Effector memory CD4-positive, alpha-beta T cell (primary cell): ENCODE results near the gene MAGI1.

ENCODE experiments used
- DNase-seq, 3 donors: peaks; one replicate each; pipeline ENCODE4 v3.0.0-alpha.2; 2020
- H3K27ac ChIP-seq: 2 replicates; pipeline ENCODE4 v1.7.0; 2013; ENCODE audit warnings: mild to moderate bottlenecking, low read length, moderate library complexity; ENCODE audit not compliant: insufficient read depth, poor library complexity, severe bottlenecking
- H3K27me3 ChIP-seq: replicated peaks from 2 replicates; pipeline ENCODE4 v1.7.0; 2013; ENCODE audit warnings: mild to moderate bottlenecking, low read length; ENCODE audit not compliant: insufficient read depth, control insufficient read depth, poor library complexity, severe bottlenecking
- H3K36me3 ChIP-seq: 2 replicates; pipeline ENCODE4 v1.7.0; 2013; ENCODE audit warnings: mild to moderate bottlenecking, low read length, moderate library complexity; ENCODE audit not compliant: control insufficient read depth, insufficient read depth
- H3K4me1 ChIP-seq: 2 replicates; pipeline ENCODE4 v1.7.0; 2013; ENCODE audit warnings: low read length, mild to moderate bottlenecking; ENCODE audit not compliant: control insufficient read depth, insufficient read depth, poor library complexity, severe bottlenecking
- H3K4me3 ChIP-seq: 2 replicates; pipeline ENCODE4 v1.7.0; 2013; ENCODE audit warnings: low read length, low read depth, mild to moderate bottlenecking; ENCODE audit not compliant: insufficient read depth, poor library complexity, severe bottlenecking
- H3K9me3 ChIP-seq: 2 replicates; pipeline ENCODE4 v1.7.0; 2013; ENCODE audit warnings: mild to moderate bottlenecking, low read length, moderate library complexity; ENCODE audit not compliant: control insufficient read depth

Gene MAGI1

DNA sequence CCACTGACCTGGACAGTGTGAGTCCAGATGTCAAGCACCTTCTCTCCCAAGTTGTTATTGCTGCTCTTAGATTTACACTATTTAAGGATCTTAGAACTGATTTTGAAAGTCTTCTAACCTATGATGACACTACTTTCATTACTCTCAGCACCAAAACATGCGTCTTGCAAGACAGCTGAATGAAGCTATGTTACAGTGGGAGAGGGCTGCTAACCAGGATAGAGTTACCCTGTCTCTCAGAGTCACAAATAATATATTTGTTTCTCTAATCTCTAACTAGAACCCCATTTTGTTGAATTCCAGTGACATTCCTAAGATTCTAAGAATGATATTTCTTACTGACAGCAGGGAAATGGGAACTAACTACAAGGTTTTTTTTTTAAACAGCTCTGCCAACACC lies 455.5 kb downstream of the MAGI1 start:
- Histone ChIP-seq H3K4me3 (no peak overlapping the region), H3K27me3 (no peaks in the 10 kb centered on the region), H3K4me1 (no peaks in the 10 kb centered on the region), H3K36me3 (no peaks in the 10 kb centered on the region), H3K27ac (no peak overlapping the region), H3K9me3 (no peaks in the 10 kb centered on the region)
- no peak for DNase-seq

DNA sequence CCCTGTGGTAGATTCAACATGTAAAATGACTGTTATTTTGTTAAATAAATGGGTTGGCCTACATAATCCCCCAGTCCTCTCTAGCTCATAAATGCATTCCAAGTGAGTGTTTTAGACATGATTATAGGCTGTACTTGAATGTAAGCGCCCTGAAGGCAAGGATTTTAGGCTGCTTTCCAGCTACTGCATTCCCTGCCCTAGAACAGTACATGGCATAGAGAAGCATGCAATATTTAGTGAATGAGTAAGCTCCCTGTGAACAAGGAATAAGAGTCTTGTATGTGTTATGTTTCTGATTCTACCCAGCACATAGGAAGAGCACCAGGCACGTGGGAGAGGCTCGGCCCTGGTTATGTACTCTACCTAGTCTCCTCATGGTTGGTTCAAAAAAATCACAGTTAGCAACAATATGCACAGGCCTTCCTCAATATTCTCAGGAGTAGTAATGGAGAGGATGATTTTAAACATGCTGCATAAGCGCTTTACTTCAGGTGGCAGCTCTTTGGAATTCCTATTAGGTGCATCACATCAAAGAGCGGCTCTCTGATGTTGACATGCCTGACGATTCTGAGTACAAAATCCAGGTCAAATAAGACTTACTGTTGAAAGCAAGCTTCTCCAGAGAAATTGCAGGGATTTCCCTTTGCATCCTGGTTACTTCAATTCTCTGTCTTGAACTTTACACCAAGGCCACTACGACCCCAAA lies 456.6 kb downstream of the MAGI1 start:
- Histone ChIP-seq H3K27ac (no peak overlapping the region), H3K36me3 (no peaks in the 10 kb centered on the region), H3K4me1 (no peaks in the 10 kb centered on the region), H3K4me3 (no peak overlapping the region), H3K9me3 (no peaks in the 10 kb centered on the region), H3K27me3 (no peaks in the 10 kb centered on the region)
- DNase-seq: no peak

DNA sequence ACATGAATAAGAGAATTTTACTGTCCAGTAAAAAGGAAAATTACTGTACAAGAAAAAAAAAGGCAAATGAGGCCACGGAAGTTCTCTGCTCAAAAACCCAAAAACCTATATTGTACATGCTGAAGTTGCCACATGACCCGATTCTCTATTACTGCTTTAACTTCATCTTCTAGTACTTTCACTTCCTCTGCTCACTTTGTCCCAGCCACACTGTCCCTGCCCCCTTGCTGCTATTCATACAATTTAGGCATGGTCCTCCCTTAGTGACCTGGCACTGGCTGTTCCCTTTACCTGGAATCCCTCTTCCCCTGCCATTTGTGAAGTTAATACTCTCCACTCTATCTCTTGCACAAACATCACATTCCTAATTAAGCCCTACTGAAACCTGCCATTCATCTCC lies 457.4 kb downstream of the MAGI1 start:
- H3K36me3 ChIP-seq: no peaks in the 10 kb centered on the region
- no peak overlapping the region for H3K4me3 ChIP-seq
- H3K27me3 ChIP-seq: no peaks in the 10 kb centered on the region
- H3K27ac ChIP-seq: no peak overlapping the region
- no peaks in the 10 kb centered on the region for H3K9me3 ChIP-seq
- DNase-seq: no peak
- no peaks in the 10 kb centered on the region for H3K4me1 ChIP-seq

DNA sequence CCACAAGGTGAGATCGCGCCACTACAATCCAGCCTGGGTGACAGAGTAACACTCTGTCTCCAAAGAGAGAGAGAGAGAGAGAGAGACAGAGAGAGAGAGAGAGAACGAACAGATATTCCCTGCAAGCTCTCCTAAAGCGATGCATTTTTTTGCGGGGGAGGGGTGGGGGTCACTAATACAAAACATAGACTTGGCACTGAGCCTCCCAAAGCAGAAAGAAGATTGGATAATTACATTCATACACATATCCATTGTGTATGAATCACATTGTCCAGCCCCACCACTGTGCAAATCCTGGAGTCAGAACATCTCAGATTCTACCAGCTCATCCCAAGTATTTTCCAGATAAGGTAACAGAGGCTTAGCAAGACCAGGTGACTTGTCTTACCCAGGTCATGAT lies 459.9 kb downstream of the MAGI1 start:
- Histone ChIP-seq H3K36me3 (no peaks in the 10 kb centered on the region), H3K4me3 (no peak overlapping the region), H3K27me3 (no peaks in the 10 kb centered on the region), H3K4me1 (no peaks in the 10 kb centered on the region), H3K27ac (no peak overlapping the region), H3K9me3 (no peaks in the 10 kb centered on the region)
- DNase-seq: no peak

DNA sequence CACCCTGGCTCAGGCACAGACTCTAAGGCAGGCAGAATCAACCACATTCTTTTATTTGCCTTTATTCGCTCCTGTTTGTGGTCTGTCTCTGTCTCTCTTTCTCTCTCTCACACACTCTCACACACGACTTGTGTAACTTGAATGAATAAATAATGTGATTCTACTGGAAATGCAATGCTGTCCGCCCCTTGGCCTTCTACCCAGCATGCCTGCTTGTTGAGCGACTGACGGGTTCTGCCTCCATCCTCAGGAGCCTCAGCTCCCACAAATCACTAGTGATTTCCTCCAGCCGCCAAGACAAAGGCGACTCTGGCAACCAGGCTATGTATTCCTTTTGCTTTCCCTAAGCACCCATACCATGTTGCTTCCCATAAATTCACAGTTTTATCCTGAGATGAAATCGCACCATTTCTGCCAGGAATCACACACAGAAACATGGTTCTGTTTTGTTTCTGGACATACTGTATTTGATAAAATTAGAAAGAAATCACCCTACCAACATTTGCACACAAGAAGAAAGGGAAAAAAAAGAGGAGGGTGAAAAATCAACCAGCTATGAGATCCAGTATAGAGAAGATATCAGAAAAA lies 460.8 kb downstream of the MAGI1 start:
- Histone ChIP-seq H3K27me3 (no peaks in the 10 kb centered on the region), H3K27ac (no peak overlapping the region), H3K4me1 (no peaks in the 10 kb centered on the region), H3K9me3 (no peaks in the 10 kb centered on the region), H3K36me3 (no peaks in the 10 kb centered on the region), H3K4me3 (no peak overlapping the region)
- DNase-seq: no peak

DNA sequence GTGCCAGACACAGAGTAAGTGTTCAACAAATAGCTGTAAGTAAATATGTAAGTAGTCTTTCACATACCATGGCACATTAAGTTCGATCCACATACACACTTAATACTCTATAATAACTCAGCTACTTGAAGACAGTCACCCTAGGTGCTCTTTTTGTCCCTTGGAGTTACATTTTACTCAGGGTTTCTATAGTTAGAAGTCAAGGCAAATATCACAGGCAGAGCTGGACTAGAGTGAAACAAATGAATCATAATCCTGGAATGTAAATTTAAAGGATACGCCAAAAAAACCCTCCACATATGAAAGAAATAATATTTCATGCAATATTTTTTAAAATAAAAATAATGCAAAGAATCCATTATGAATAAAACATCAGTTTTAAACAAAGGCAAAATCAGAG lies 461.8 kb downstream of the MAGI1 start:
- no peaks in the 10 kb centered on the region for H3K9me3 ChIP-seq
- no peaks in the 10 kb centered on the region for H3K36me3 ChIP-seq
- H3K27ac ChIP-seq: no peak overlapping the region
- no peaks in the 10 kb centered on the region for H3K4me1 ChIP-seq
- H3K27me3 ChIP-seq: no peaks in the 10 kb centered on the region
- DNase-seq: no peak
- no peak overlapping the region for H3K4me3 ChIP-seq

DNA sequence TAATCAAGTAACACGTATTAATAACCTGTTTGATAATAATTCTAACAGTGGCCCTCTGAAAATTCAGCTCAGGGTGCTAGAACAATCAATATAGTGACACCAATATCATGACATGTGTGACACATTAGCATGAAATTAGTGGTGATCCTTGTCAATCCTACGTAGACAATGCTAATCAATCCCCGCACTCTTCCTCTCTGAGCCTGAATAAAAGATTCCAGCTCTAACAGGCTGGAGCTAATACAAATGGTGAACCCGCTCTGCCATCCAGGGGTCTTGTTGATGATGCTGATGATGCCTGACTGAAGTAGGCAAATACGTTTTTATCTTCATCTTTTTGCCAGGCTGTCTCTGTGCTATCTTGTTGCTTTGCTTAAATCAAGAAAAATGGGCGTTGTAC lies 462.5 kb downstream of the MAGI1 start:
- no peak overlapping the region for H3K27ac ChIP-seq
- no peaks in the 10 kb centered on the region for H3K36me3 ChIP-seq
- H3K9me3 ChIP-seq: no peaks in the 10 kb centered on the region
- no peak for DNase-seq
- H3K4me1 ChIP-seq: no peaks in the 10 kb centered on the region
- H3K27me3 ChIP-seq: no peaks in the 10 kb centered on the region
- no peak overlapping the region for H3K4me3 ChIP-seq

DNA sequence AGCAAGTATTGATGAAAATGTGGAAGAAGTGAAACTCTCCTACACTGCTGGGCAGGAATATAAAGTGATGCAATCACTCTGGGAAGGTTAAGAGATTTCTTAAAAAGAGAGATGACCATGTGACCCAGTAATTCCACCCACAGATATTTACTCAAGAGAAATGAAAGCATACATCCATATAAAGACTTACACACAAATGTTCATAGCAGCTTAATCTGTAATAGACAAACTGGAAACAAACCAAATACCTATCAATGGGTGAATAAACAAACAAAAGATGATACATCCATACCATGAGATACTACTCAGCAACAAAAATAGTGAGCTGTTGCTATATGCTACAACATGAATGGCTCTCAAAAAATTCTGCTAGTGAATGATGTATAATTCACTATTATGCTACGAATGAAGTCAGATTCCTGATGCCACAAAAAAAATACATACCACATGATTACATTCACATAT lies 463.3 kb downstream of the MAGI1 start:
- Histone ChIP-seq H3K9me3 (no peaks in the 10 kb centered on the region), H3K27ac (no peak overlapping the region), H3K4me1 (no peaks in the 10 kb centered on the region), H3K4me3 (no peak overlapping the region), H3K36me3 (no peaks in the 10 kb centered on the region), H3K27me3 (no peaks in the 10 kb centered on the region)
- no peak for DNase-seq

DNA sequence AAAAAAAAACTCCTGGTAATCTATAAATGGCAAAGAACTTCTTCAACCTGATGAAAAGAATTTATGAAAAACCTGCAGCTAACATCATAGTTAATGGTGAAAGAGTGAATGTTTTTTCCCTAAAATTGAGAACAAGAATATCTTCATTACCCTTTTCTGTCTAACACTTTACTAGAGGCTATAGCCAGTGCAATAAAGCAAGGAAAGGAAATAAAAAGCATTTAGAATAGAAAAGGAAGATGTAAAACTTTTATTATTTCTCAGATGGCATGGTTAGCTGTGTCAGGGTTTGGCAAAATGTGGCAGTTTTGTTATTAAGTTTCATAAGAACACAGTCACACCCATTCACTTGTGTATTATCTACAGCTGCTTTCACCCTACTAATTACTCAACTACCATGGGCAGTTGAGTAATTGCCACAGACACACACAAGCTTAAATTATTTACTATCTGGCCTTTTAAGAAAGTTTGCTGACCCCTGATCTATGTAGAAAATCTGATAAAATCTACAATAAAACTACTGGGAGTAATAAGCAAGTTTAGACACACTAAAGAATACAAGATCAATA lies 465.1 kb downstream of the MAGI1 start:
- DNase-seq: no peak
- H3K4me1 ChIP-seq: no peaks in the 10 kb centered on the region
- H3K4me3 ChIP-seq: no peak overlapping the region
- no peak overlapping the region for H3K27ac ChIP-seq
- H3K36me3 ChIP-seq: no peaks in the 10 kb centered on the region
- H3K9me3 ChIP-seq: no peaks in the 10 kb centered on the region
- no peaks in the 10 kb centered on the region for H3K27me3 ChIP-seq

DNA sequence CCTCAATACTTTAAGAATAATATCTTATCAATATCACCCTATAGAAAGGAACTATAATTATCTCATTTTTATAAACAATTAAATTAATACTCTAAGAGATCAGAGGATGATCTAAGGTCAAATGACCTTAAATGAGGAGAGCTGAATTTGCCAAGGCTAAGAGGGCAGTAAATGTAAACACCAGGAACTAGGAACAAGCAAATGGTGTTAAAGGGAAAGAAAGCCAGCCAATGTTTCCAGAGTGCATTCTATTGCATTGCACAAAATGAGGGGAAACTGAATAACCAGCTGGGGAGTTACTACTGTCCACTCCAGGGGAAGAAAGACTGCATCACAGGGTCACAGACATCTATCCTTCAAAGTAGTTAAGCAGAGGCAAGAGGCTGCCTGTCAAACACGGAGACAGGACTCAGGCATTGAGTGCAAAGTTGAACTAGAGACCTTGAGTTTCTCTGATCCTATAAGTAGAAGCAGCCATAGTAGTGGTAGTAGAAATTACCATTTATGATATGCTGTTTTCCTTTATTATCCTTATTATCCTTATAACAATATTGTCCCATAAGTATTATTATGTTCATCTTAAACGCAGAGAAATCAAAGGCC lies 466.4 kb downstream of the MAGI1 start:
- Histone ChIP-seq H3K4me3 (no peak overlapping the region), H3K36me3 (no peaks in the 10 kb centered on the region), H3K27ac (no peak overlapping the region), H3K4me1 (no peaks in the 10 kb centered on the region), H3K27me3 (no peaks in the 10 kb centered on the region), H3K9me3 (no peaks in the 10 kb centered on the region)
- DNase-seq: no peak
